ENCODE data around the gene ACOX3. TPM values are rescaled to one million over a fixed set of nuclear protein-coding genes. Genes with fewer than 3 reads are reported as not detected.
"Not testable (repeated sequence)": the region's sequence is repeated elsewhere in the genome, so short reads cannot be mapped to it uniquely, and the experiment has no call there.

The ACOX3 gene
- total RNA-seq, 1 donor from 2014 or later: 28.4 TPM

DNA sequence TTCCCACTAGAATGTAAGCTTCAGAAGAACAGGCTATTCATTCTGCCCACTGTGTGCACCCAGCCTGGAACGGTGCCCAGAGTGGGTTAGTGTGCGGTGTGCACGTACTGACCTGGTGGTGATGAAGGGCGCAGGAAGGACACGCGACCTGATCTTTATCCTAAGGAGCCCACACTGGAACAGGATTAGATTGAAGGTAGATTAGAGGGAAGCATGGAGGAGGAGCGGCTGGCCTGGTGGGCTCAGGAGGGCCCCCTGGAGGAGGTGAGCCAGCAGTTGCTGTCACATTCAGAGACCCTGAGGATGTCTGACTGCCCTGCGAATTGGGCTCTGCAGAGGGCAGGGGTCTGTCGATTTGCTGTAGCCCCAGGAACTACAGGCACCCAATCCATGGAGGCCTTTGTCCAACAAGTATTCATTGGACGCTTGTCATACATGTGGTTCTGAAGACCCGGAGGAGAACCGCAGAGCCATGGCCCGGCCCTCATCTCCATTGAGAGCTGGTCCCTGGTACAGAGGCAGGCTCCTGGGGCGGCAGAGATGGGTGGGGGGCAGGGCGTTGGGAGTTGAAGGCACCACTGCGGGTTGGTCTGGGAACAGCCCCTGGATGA is 97.8 kb downstream of the ACOX3 start:
- intact Hi-C loops (cut with micrococcal nuclease): no loop called here

GRCh38 chr4:8341691-8342090 is 98.8 kb downstream of the ACOX3 start:
- intact Hi-C loops (cut with micrococcal nuclease): no loop called here

More for the DNA sequence above, 97.8 kb downstream of the ACOX3 start:
- Mint-ChIP-seq H3K27me3 (ENCODE audit: low read depth) (no peaks in the 10 kb centered on the region), H3K4me1 (ENCODE audit: low read depth) (no peaks in the 10 kb centered on the region), H3K36me3 (ENCODE audit: low read depth) (no peaks in the 10 kb centered on the region), H3K9me3 (no peaks in the 10 kb centered on the region), H3K4me3 (ENCODE audit: low read depth) (no peak overlapping the region), H3K27ac (no peak overlapping the region)
- DNase-seq (ENCODE audit: low spot score): no peak

DNA sequence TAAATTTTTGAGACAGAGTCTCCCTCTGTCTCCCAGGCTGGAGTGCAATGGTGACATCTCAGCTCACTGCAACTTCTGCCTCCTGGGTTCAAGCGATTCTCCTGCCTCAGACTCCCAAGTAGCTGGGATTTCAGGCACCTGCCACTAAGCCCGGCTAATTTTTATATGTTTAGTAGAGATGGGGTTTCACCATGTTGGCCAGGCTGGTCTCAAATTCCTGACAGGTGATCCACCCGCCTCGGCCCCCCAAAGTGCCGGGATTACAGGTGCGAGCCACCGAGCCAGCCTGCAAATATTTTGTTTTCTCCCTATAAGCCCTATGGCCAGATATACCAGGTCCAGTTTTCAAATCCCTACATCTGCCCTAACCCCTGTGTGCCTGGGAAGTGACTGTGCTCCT is 99.2 kb downstream of the ACOX3 start:
- H3K4me3 Mint-ChIP-seq (ENCODE audit: low read depth); H3K4me1 Mint-ChIP-seq (ENCODE audit: low read depth); H3K36me3 Mint-ChIP-seq (ENCODE audit: low read depth); intact Hi-C loops (cut with micrococcal nuclease); H3K27me3 Mint-ChIP-seq (ENCODE audit: low read depth); DNase-seq (ENCODE audit: low spot score); H3K27ac Mint-ChIP-seq; H3K9me3 Mint-ChIP-seq: not testable (repeated sequence)

More at GRCh38 chr4:8341691-8342090, 98.8 kb downstream of the ACOX3 start:
- Mint-ChIP-seq H3K4me3 (ENCODE audit: low read depth) (no peak overlapping the region), H3K27ac (no peak overlapping the region), H3K36me3 (ENCODE audit: low read depth) (no peaks in the 10 kb centered on the region), H3K9me3 (no peaks in the 10 kb centered on the region), H3K27me3 (ENCODE audit: low read depth) (no peaks in the 10 kb centered on the region), H3K4me1 (ENCODE audit: low read depth) (no peaks in the 10 kb centered on the region)
- no peak for DNase-seq (ENCODE audit: low spot score)

GRCh38 chr4:8340781-8341241 is 99.7 kb downstream of the ACOX3 start:
- Mint-ChIP-seq H3K4me3 (ENCODE audit: low read depth) (no peak overlapping the region), H3K4me1 (ENCODE audit: low read depth) (no peaks in the 10 kb centered on the region), H3K27me3 (ENCODE audit: low read depth) (no peaks in the 10 kb centered on the region), H3K27ac (no peak overlapping the region), H3K36me3 (ENCODE audit: low read depth) (no peaks in the 10 kb centered on the region), H3K9me3 (peaks cover 3% of the 10 kb centered on the region)
- no peak for DNase-seq (ENCODE audit: low spot score)
- intact Hi-C loops (cut with micrococcal nuclease): no loop called here

DNA sequence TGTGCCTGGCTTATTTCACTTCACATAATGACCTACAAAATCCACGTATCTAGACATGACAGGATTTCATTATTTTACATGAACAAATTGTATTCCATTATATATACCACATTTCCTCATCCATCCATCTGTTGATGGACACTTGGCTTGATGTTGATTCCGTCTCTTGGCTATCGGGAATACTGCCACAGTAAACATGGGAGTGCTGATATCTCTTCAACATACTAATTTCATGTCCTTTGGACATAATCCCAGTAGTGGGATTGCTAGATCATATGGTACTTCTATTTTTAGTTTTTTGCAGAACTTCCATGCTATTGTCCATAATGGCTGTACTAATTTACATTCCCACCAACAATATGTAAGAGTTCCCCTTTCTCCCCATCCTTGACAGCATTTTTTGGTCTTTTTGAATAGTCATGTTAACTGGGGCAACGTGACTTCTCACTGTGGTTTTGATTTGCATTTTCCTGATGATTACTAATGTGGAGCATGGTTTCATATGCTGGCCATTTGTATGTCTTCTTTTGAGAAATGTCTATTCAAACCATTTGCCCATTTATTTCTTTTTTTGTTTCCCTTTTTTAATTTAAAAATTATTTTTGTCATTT is 102.1 kb downstream of the ACOX3 start:
- H3K27ac Mint-ChIP-seq: no peak overlapping the region
- DNase-seq (ENCODE audit: low spot score): no peak
- intact Hi-C loops (cut with micrococcal nuclease): no loop called here
- no peaks in the 10 kb centered on the region for H3K36me3 Mint-ChIP-seq (ENCODE audit: low read depth)
- H3K4me3 Mint-ChIP-seq (ENCODE audit: low read depth): no peak overlapping the region
- H3K4me1 Mint-ChIP-seq (ENCODE audit: low read depth): no peaks in the 10 kb centered on the region
- H3K27me3 Mint-ChIP-seq (ENCODE audit: low read depth): no peaks in the 10 kb centered on the region
- H3K9me3 Mint-ChIP-seq: peaks cover 4% of the 10 kb centered on the region

DNA sequence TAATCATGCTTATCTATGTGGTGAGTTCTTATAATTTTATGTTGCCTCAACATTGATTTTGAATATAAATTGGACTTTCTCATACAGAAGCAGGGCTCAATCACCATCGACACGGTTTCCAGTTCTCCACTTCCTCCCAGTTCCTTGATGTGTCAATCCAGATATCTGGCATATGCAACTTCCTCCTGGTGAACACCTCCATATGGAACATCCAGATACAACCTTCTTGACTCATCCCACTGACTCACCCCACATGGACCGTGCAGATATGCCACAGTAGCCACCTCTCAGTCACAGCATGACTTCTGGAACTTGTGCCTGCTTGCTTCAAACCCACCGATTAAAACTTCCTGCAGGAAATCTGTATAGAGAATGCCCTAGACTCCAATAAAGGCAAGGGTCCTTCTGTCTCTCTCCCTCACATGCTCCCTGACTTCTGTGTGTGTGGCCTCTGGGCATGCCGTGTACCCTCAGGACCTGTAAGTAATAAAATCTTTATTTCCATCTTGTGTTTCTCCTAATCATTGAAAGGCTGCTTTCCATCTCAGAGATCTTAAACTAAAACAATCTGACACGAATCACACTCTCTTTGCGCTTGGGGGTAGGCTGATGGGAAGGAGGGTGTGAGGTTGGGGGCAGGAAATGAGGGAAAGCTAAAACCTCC is 104.0 kb downstream of the ACOX3 start:
- intact Hi-C loops (cut with micrococcal nuclease): no loop called here
- Mint-ChIP-seq H3K4me1 (ENCODE audit: low read depth) (no peaks in the 10 kb centered on the region), H3K4me3 (ENCODE audit: low read depth) (no peak overlapping the region), H3K27me3 (ENCODE audit: low read depth) (no peaks in the 10 kb centered on the region), H3K9me3 (peaks cover 4% of the 10 kb centered on the region), H3K36me3 (ENCODE audit: low read depth) (no peaks in the 10 kb centered on the region), H3K27ac (no peak overlapping the region)
- no peak for DNase-seq (ENCODE audit: low spot score)

- Mint-ChIP-seq H3K9me3 (peaks cover 4% of the 10 kb centered on the region), H3K27me3 (ENCODE audit: low read depth) (no peaks in the 10 kb centered on the region), H3K4me3 (ENCODE audit: low read depth) (no peak overlapping the region), H3K36me3 (ENCODE audit: low read depth) (no peaks in the 10 kb centered on the region), H3K27ac (no peak overlapping the region), H3K4me1 (ENCODE audit: low read depth) (no peaks in the 10 kb centered on the region)
- intact Hi-C loops (cut with micrococcal nuclease): no loop called here
- DNase-seq (ENCODE audit: low spot score): no peak
Observed at GRCh38 chr4:8335848-8336247, 104.7 kb downstream of the ACOX3 start.

- peaks cover 4% of the 10 kb centered on the region for H3K9me3 Mint-ChIP-seq
- no peaks in the 10 kb centered on the region for H3K27me3 Mint-ChIP-seq (ENCODE audit: low read depth)
- H3K4me3 Mint-ChIP-seq (ENCODE audit: low read depth): no peak overlapping the region
- H3K36me3 Mint-ChIP-seq (ENCODE audit: low read depth): no peaks in the 10 kb centered on the region
- DNase-seq (ENCODE audit: low spot score): no peak
- no peak overlapping the region for H3K27ac Mint-ChIP-seq
- H3K4me1 Mint-ChIP-seq (ENCODE audit: low read depth): no peaks in the 10 kb centered on the region
- intact Hi-C loops (cut with micrococcal nuclease): no loop called here
Observed at GRCh38 chr4:8334786-8335460, 105.6 kb downstream of the ACOX3 start.

- Mint-ChIP-seq H3K4me3 (ENCODE audit: low read depth) (no peak overlapping the region), H3K36me3 (ENCODE audit: low read depth) (no peaks in the 10 kb centered on the region), H3K27me3 (ENCODE audit: low read depth) (no peaks in the 10 kb centered on the region), H3K9me3 (peaks cover 4% of the 10 kb centered on the region), H3K27ac (no peak overlapping the region), H3K4me1 (ENCODE audit: low read depth) (no peaks in the 10 kb centered on the region)
- intact Hi-C loops (cut with micrococcal nuclease): no loop called here
- DNase-seq (ENCODE audit: low spot score): no peak
Observed at GRCh38 chr4:8333726-8334460, 106.6 kb downstream of the ACOX3 start.

DNA sequence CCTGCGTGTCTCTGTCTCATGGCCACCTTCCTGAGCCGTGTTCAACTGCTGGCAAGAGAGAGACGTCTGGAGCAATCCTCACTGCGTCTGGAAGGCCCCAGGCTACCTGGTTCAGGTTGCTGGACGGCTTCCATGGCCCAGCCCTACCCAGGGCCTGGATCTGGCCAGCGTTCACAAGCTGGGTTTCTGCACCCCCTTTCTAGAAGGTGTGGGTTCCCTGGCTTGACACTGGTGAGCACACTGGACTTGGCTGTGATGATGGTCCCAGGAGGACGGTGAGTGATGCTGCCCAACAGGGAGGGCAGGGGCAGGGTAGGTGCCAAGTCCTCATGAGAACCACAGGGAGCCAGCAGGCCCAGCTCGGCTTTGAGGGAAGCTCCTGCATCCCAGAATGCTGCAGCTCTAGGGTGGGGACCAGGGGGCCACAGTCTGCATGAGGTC is 107.6 kb downstream of the ACOX3 start:
- intact Hi-C loops (cut with micrococcal nuclease): no loop called here
- H3K36me3 Mint-ChIP-seq (ENCODE audit: low read depth): no peaks in the 10 kb centered on the region
- DNase-seq (ENCODE audit: low spot score): no peak

GRCh38 chr4:8332038-8332857 is 108.3 kb downstream of the ACOX3 start:
- no peak for DNase-seq (ENCODE audit: low spot score)
- Mint-ChIP-seq H3K4me3 (ENCODE audit: low read depth) (no peak overlapping the region), H3K9me3 (peaks cover 4% of the 10 kb centered on the region), H3K27ac (no peak overlapping the region), H3K4me1 (ENCODE audit: low read depth) (no peaks in the 10 kb centered on the region), H3K27me3 (ENCODE audit: low read depth) (no peaks in the 10 kb centered on the region), H3K36me3 (ENCODE audit: low read depth) (no peaks in the 10 kb centered on the region)
- intact Hi-C loops (cut with micrococcal nuclease): no loop called here

More for the DNA sequence above, 107.6 kb downstream of the ACOX3 start:
- H3K27ac Mint-ChIP-seq: no peak overlapping the region
- H3K27me3 Mint-ChIP-seq (ENCODE audit: low read depth): no peaks in the 10 kb centered on the region
- H3K4me3 Mint-ChIP-seq (ENCODE audit: low read depth): no peak overlapping the region
- H3K9me3 Mint-ChIP-seq: peaks cover 4% of the 10 kb centered on the region
- no peaks in the 10 kb centered on the region for H3K4me1 Mint-ChIP-seq (ENCODE audit: low read depth)

DNA sequence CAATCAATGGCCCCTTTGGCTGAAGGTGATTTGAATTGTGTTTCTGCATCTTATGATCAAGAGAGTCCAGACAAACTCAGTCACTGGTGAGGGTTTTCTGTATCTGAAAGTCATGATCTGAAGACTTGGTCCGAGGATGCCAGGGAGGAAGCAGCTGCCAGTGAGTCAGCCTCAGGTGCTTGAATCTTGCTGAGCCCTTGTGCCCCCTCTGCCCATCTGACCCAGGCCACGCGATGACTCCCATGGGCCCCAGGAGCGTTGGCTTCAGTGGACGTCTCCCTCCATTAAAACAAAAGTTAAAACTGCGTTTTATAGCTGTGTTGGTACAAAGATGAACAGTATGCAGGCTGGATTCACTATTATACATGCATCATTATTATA is 109.0 kb downstream of the ACOX3 start:
- H3K36me3 Mint-ChIP-seq (ENCODE audit: low read depth): no peaks in the 10 kb centered on the region
- peaks cover 4% of the 10 kb centered on the region for H3K9me3 Mint-ChIP-seq
- H3K27me3 Mint-ChIP-seq (ENCODE audit: low read depth): no peaks in the 10 kb centered on the region
- no peak overlapping the region for H3K4me3 Mint-ChIP-seq (ENCODE audit: low read depth)
- intact Hi-C loops (cut with micrococcal nuclease): no loop called here
- no peak overlapping the region for H3K27ac Mint-ChIP-seq
- no peak for DNase-seq (ENCODE audit: low spot score)
- no peaks in the 10 kb centered on the region for H3K4me1 Mint-ChIP-seq (ENCODE audit: low read depth)

Data from activated T-helper 2 cell treated with anti-CD3 and anti-CD28 coated beads, Interferon-gamma antibody, Interleukin-2, Interleukin-4, amounts not matched to agents 10 μg/mL and 5 μg/mL and 100 μg/mL, durations not matched to agents 14 hours and 24 hours and 36 hours (primary cell).